Epithelial cell of proximal tubule (primary cell): Measurements from ENCODE around the gene CACNB1. TPM values are rescaled to one million over a fixed set of nuclear protein-coding genes. Genes with fewer than 3 reads are reported as not detected.

Source experiments
- DNase-seq: peaks from one replicate; pipeline ENCODE4 v3.0.0-alpha.2; 2011; ENCODE audit warnings: low read depth
- H3K4me3 ChIP-seq: 2 replicates; pipeline ENCODE4 v1.5.1; 2011; ENCODE audit warnings: low read depth, mild to moderate bottlenecking, low read length
- total RNA-seq: library from RNA; depleted of rRNA; stranded (reverse); fragments of >200 nt; gene quantifications from 2 replicates; pipeline ENCODE4 v1.2.3, GENCODE V29; 2015
- TF ChIP-seq, protein P1 (sequence below): conservative IDR thresholded peaks from 2 replicates; pipeline ENCODE4 v1.5.1; 2012; ENCODE audit warnings: low read depth, mild to moderate bottlenecking, low read length

Gene CACNB1
- total RNA-seq, 1 donor from 2014 or later = 2.4 TPM

DNA sequence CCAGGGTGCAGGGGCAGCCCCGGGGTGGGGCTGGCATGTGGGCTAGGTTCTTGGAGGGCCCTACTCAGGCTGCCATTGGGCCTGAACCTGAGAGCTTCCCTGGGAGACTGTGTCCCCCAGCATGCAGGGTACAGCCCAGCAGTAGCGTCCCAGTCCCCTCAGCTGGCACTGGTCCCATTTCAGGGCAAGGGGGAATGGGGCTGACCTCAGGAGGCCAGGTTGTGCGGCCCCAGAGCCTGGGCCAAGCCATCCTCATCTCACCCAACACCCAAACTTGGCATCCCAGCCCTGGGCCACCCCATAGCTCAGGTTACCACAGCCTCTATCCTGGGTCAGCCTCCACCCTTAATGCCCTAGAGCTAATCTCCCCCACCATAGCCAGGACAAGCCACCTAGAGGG lies 52.3 kb downstream of the CACNB1 start:
- TF ChIP-seq, protein P1, sequence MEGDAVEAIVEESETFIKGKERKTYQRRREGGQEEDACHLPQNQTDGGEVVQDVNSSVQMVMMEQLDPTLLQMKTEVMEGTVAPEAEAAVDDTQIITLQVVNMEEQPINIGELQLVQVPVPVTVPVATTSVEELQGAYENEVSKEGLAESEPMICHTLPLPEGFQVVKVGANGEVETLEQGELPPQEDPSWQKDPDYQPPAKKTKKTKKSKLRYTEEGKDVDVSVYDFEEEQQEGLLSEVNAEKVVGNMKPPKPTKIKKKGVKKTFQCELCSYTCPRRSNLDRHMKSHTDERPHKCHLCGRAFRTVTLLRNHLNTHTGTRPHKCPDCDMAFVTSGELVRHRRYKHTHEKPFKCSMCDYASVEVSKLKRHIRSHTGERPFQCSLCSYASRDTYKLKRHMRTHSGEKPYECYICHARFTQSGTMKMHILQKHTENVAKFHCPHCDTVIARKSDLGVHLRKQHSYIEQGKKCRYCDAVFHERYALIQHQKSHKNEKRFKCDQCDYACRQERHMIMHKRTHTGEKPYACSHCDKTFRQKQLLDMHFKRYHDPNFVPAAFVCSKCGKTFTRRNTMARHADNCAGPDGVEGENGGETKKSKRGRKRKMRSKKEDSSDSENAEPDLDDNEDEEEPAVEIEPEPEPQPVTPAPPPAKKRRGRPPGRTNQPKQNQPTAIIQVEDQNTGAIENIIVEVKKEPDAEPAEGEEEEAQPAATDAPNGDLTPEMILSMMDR = no peak
- DNase-seq = no peak

DNA sequence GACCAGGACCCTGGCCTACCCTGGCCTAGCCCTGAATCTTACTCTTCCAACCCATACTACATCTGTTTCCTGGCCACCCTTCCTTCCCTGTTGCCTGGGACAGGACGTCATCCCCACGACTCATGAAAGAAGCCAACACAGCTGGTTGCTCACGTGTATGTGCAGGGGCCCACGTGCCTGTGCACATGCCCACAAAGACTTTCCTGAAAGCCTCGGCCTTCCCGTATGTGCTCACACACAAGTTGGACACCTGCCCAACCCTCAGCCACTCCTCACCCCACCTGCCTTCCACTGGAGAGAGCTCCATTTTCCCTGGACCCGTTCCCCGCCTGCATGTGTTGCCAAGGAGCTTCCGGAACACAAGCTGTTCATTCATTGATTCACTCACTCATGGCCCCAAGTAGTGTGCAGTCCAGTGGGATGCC lies 53.0 kb downstream of the CACNB1 start:
- peak; percentile 19 for DNase-seq
- no peak overlapping the region for H3K4me3 ChIP-seq

More for the DNA sequence above, 52.3 kb downstream of the CACNB1 start:
- H3K4me3 ChIP-seq = no peak overlapping the region

DNA sequence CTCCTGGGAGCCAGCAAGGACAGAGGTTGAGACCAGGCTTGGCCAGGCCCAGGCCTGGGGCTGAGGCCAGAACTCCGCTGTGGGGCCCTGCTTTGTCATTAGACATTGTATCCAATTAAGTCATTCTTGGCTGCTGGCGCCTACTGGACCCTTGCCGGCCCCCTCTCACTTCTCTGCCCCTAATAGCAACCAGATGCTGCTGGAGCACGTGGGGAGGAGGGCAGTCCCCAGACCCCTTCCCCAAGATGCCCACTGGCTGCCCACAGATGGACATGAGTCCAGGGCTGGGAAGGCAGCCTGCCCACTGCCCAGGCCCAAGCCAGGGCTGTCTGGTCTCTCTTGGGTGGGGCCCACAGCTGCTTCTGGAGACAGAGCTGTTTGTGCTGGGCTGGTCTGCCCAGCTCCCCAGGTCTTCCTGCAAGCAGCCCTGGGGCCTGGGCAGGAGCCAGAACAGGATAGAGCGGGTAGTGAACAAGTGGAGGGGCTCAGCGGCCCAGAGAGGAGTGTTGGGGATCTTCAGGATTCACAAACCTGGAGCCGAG lies 53.8 kb downstream of the CACNB1 start:
- DNase-seq = no peak
- TF ChIP-seq, protein P1 = no peak
- no peak overlapping the region for H3K4me3 ChIP-seq

More for the DNA sequence above, 53.0 kb downstream of the CACNB1 start:
- TF ChIP-seq, protein P1 = no peak

DNA sequence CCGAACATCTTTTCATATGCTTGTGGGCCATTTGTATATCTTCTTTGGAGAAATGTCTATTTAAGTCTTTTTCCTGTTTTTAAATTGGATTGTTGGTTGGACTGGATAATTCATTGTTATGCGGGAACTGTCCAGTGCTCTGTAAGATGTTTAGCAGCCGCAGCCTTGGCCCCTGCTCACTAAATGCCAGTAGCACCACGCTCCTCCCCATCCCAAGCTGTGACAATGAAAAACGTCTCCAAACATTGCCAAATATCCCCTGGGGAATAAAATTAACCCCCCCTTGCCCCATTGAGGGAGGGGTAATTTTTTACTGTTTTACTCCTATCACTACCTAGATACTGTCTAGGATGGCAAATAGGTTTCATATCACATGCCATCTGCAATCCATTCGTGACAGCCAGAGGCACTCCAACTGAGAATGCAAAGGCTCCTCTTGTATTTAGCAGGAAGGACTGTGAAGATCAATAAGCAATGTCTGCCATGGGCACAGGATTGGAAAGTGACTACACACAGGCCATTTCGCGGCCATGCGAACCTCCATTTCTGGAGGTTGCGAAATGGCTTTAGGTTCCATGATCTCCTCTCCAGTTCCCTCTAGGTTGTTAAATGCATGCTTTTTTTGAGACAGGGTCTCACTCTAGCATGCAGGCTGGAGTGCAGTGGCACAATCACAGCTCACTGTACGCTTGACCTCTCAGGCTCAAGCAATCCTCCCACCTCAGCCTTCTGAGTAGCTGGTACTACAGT lies 55.4 kb downstream of the CACNB1 start:
- no peak overlapping the region for H3K4me3 ChIP-seq
- TF ChIP-seq, protein P1 = no peak
- DNase-seq = no peak

DNA sequence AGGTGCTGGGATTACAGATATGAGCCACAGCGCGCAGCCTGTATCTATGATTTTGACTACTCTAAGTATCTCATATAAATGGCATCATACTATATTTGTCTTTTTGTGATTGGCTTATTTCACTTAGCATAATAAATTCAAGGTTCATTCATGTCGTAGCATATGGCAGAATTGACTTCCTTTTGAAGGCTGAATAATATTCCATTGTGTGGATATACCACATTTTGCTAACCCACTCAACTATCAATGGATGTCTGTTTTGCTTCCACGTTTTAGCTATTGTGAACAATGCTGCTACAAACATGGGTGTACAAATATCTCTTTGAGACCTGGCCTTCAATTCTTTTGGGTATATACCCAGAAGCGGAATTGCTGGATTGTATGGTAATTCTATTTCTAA lies 56.2 kb downstream of the CACNB1 start:
- DNase-seq = no peak
- no peak overlapping the region for H3K4me3 ChIP-seq
- TF ChIP-seq, protein P1 = no peak

DNA sequence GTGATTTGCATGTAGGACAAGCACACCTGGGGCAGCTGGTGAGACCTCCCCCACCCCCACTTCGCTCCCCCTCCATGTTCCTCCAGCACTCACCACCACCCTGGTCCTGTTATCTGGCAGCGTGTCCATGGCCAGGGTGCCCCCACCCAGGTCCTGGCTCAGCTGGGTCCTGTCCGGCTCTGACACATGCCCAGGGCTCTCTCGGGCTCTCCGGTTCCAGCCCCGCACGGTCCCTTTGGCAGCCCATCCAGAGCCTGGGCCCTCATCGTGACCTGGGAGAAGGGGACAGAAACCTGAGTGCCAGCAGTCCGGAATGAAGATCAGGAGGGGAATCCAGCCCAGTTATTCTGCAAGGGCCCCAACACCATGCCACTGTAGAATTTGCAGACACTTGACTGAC lies 57.9 kb downstream of the CACNB1 start:
- no peak for DNase-seq
- no peak overlapping the region for H3K4me3 ChIP-seq
- TF ChIP-seq, protein P1 = no peak

DNA sequence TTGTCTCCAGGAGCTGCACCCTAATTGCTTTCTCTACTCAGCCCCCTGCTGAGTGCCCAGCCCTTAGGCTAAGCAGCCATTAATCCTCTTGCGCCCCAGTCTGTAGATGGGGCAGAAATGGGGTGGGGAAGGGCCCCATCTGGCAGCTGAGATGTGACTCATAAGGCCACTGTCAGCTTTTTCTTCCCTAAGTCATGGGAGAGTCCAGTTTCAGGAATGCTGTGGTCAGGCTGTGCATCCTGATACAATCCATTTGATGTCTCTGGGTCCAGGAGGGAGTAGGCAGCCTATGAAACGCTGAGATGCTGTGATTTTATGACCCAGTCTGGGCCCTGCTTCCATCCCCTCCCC lies 58.3 kb downstream of the CACNB1 start:
- no peak for DNase-seq
- H3K4me3 ChIP-seq = no peak overlapping the region
- TF ChIP-seq, protein P1 = no peak
